Activated T-cell treated with anti-CD3 and anti-CD28 coated beads, Interleukin-2, amount 50 U/mL, for 72 hours (primary cell): Measurements from ENCODE around the gene AVPR1B. TPM values are rescaled to one million over a fixed set of nuclear protein-coding genes. Genes with fewer than 3 reads are reported as not detected.
"Not testable (repeated sequence)": the region's sequence is repeated elsewhere in the genome, so short reads cannot be mapped to it uniquely, and the experiment has no call there.

Experiments
- ATAC-seq, 2 donors: fragments of 150-1000 bp; cut with Tn5 transposase; replicated peaks in 1 of 2; 2 replicates each; pipeline ENCODE4 v1.10.0; 2021; ENCODE audit warnings: moderate library complexity in 2 of 2, mild to moderate bottlenecking in 1 of 2
- DNase-seq, 2 donors: peaks; one replicate each; pipeline ENCODE4 v3.0.0; 2021 to 2022; ENCODE audit warnings: mixed read lengths in 1 of 2
- H3K27ac Mint-ChIP-seq: one replicate; pipeline ENCODE4 v1.8.0; 2022; ENCODE audit warnings: mild to moderate bottlenecking, moderate library complexity, mixed read lengths
- H3K27me3 Mint-ChIP-seq: one replicate; pipeline ENCODE4 v1.8.0; 2022; ENCODE audit warnings: low read depth, mixed read lengths
- H3K36me3 Mint-ChIP-seq, 2 donors: one replicate each; pipeline ENCODE4 v1.8.0; 2022; ENCODE audit warnings: mixed read lengths in 2 of 2, mild to moderate bottlenecking in 1 of 2; ENCODE audit not compliant: insufficient read depth in 2 of 2
- H3K4me1 Mint-ChIP-seq: one replicate; pipeline ENCODE4 v1.8.0; 2022; ENCODE audit warnings: low read depth, mixed read lengths
- H3K4me3 Mint-ChIP-seq, 2 donors: one replicate each; pipeline ENCODE4 v1.8.0; 2022; ENCODE audit warnings: mild to moderate bottlenecking in 2 of 2, mixed read lengths in 2 of 2, moderate library complexity in 2 of 2
- H3K9me3 Mint-ChIP-seq, 2 donors: one replicate each; pipeline ENCODE4 v1.8.0; 2022; ENCODE audit warnings: mixed read lengths in 2 of 2
- total RNA-seq, 2 donors: library from RNA; stranded (reverse); gene quantifications; one replicate each; pipeline ENCODE4 v1.2.3, GENCODE V29; 2022

The AVPR1B gene
- total RNA-seq, 2 donors from 2014 or later: not detected

- Mint-ChIP-seq H3K27ac (no peak overlapping the region), H3K9me3 (peaks cover 2 to 4% of the 10 kb centered on the region in 2 donors), H3K36me3 (peaks cover 1 to 4% of the 10 kb centered on the region in 2 donors), H3K27me3 (peaks cover 39% of the 10 kb centered on the region), H3K4me1 (peaks cover 23% of the 10 kb centered on the region), H3K4me3 (no peak overlapping the region)
- ATAC-seq (no peak), DNase-seq (no peak)
Measured at GRCh38 chr1:206065547-206066145, 51.5 kb downstream of the AVPR1B start.

- not testable (repeated sequence) for H3K4me3 Mint-ChIP-seq, H3K9me3 Mint-ChIP-seq, H3K36me3 Mint-ChIP-seq, DNase-seq, ATAC-seq, H3K27ac Mint-ChIP-seq
- Mint-ChIP-seq H3K4me1 (peaks cover 23% of the 10 kb centered on the region), H3K27me3 (peaks cover 37% of the 10 kb centered on the region)
Measured at GRCh38 chr1:206064501-206064900, 52.7 kb downstream of the AVPR1B start.

GRCh38 chr1:206064001-206064400 is 53.2 kb downstream of the AVPR1B start:
- H3K9me3 Mint-ChIP-seq, H3K27ac Mint-ChIP-seq, ATAC-seq, H3K4me3 Mint-ChIP-seq, H3K36me3 Mint-ChIP-seq, DNase-seq: not testable (repeated sequence)
- H3K27me3 Mint-ChIP-seq: peaks cover 34% of the 10 kb centered on the region
- H3K4me1 Mint-ChIP-seq: peaks cover 23% of the 10 kb centered on the region

DNA sequence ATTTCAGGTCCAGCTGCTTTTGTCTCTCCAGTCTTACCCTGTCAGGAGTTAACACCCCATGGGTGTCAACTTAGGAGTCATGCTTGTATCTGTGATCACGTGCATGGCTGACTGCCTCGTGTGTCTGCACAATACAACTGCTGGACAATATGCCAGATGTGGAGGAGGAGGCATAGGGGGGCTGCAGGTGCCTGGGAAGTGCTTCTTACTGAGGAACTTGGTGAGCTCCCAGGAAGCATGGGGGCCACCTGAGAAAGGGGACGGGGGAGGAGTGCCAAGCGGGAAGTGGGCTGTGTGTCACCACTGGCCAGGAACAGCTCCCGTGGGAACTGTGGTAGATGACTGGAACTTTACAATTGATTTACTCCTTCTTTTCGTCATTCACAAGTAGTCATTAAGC is 54.7 kb downstream of the AVPR1B start:
- peaks cover 18% of the 10 kb centered on the region for H3K27me3 Mint-ChIP-seq
- ATAC-seq (no peak), DNase-seq (no peak)
- H3K36me3 Mint-ChIP-seq: peaks cover 1 to 4% of the 10 kb centered on the region in 2 donors
- H3K4me1 Mint-ChIP-seq: peaks cover 14% of the 10 kb centered on the region
- H3K9me3 Mint-ChIP-seq: peaks cover 2 to 4% of the 10 kb centered on the region in 2 donors
- H3K27ac Mint-ChIP-seq: no peak overlapping the region
- no peak overlapping the region for H3K4me3 Mint-ChIP-seq

- H3K36me3 Mint-ChIP-seq: peaks cover 1 to 4% of the 10 kb centered on the region in 2 donors
- H3K9me3 Mint-ChIP-seq: peaks cover 2 to 4% of the 10 kb centered on the region in 2 donors
- H3K27me3 Mint-ChIP-seq: peaks cover 9% of the 10 kb centered on the region
- no peak overlapping the region for H3K27ac Mint-ChIP-seq
- no peak overlapping the region for H3K4me3 Mint-ChIP-seq
- DNase-seq: no peak
- H3K4me1 Mint-ChIP-seq: no peaks in the 10 kb centered on the region
- ATAC-seq: no peak
Measured at GRCh38 chr1:206060844-206061243, 56.3 kb downstream of the AVPR1B start.

Other genes with a start within 250 kb of the AVPR1B start
- not detected for gene SLC26A9, start 173.9 kb downstream of the AVPR1B start, total RNA-seq
- not detected for gene RAB7B, start 114.0 kb downstream of the AVPR1B start, total RNA-seq
- gene CTSE, start 93.5 kb downstream of the AVPR1B start, total RNA-seq: not detected
- not detected for gene RHEX, start 64.2 kb downstream of the AVPR1B start, total RNA-seq
- gene FAM72A, start 85.5 kb upstream of the AVPR1B start, total RNA-seq: 10 to 100 TPM; 40.6 to 46.0 TPM
- 10 to 100 TPM; 49.8 to 51.3 TPM for gene SRGAP2, start 86.2 kb upstream of the AVPR1B start, total RNA-seq